ENCODE data around the gene C1QL1. TPM values are rescaled to one million over a fixed set of nuclear protein-coding genes. Genes with fewer than 3 reads are reported as not detected.

C1QL1 gene
- total RNA-seq, 1 donor from 2014 or later = 1.2 TPM

GRCh38 chr17:44930667-44931066, 37.4 kb downstream of the C1QL1 start:
- DNase-seq = no peak

GRCh38 chr17:44928950-44929720, 39.0 kb downstream of the C1QL1 start:
- DNase-seq = no peak

- DNase-seq = no peak
These were observed 40.0 kb downstream of the C1QL1 start for GRCh38 chr17:44928136-44928535.

GRCh38 chr17:44927696-44928095, 40.4 kb downstream of the C1QL1 start:
- DNase-seq = no peak

- no peak for DNase-seq
These were observed 41.1 kb downstream of the C1QL1 start for GRCh38 chr17:44926821-44927525.

GRCh38 chr17:44925731-44926697, 42.1 kb downstream of the C1QL1 start:
- no peak for DNase-seq

GRCh38 chr17:44924107-44924544, 44.0 kb downstream of the C1QL1 start:
- DNase-seq = no peak

- no peak for DNase-seq
These were observed 45.2 kb downstream of the C1QL1 start for GRCh38 chr17:44922746-44923470.

GRCh38 chr17:44922136-44922535, 46.0 kb downstream of the C1QL1 start:
- no peak for DNase-seq

- no peak for DNase-seq
These were observed 46.8 kb downstream of the C1QL1 start for GRCh38 chr17:44921122-44921882.

GRCh38 chr17:44920565-44920940, 47.5 kb downstream of the C1QL1 start:
- no peak for DNase-seq

- peak; percentile 90 for DNase-seq
These were observed 48.1 kb downstream of the C1QL1 start for GRCh38 chr17:44919885-44920564.

GRCh38 chr17:44919411-44919810, 48.7 kb downstream of the C1QL1 start:
- no peak for DNase-seq

GRCh38 chr17:44918006-44918405, 50.1 kb downstream of the C1QL1 start:
- DNase-seq = no peak

- DNase-seq = no peak
These were observed 50.6 kb downstream of the C1QL1 start for GRCh38 chr17:44917456-44917855.

GRCh38 chr17:44916781-44917241, 51.3 kb downstream of the C1QL1 start:
- DNase-seq = peak; percentile 78

GRCh38 chr17:44915862-44916780, 52.0 kb downstream of the C1QL1 start:
- no peak for DNase-seq

- DNase-seq = no peak
These were observed 52.8 kb downstream of the C1QL1 start, which contains the start of gene GFAP for GRCh38 chr17:44915321-44915726. Gene GFAP (minus strand): TSS chr17:44915500. CDS start chr17:44915486, 14 bp downstream.

GRCh38 chr17:44914698-44915271, 53.3 kb downstream of the C1QL1 start:
- DNase-seq = no peak
